GM18873 (cell line): Measurements from ENCODE around the gene MDGA2.

Experiments
- ATAC-seq: cut with Tn5 transposase; IDR thresholded peaks from one replicate; pipeline ENCODE4 v1.9.1; 2021; ENCODE audit warnings: mild to moderate bottlenecking, moderate library complexity, moderate number of reproducible peaks; ENCODE audit not compliant: unreplicated experiment, low FRiP score

Gene MDGA2

DNA sequence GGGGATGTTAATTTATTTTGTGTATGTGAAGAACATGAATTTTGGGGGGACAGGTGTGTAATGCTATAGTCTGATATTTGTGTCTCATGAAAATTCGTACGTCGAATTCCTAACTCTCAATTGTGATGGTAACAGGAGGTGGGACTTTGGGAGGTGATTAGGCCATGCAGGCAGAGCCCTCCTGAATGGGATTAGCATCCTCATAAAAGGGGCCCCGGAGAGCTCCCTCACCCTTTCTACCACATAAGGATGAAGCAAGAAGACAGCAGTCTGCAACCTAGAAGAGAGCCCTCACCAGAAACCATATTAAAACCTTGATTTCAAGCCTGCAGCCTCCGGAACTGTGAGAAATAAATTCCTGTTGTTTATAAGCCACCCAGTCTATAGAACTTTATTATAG is 165.4 kb downstream of the MDGA2 start:
- no peak for ATAC-seq

DNA sequence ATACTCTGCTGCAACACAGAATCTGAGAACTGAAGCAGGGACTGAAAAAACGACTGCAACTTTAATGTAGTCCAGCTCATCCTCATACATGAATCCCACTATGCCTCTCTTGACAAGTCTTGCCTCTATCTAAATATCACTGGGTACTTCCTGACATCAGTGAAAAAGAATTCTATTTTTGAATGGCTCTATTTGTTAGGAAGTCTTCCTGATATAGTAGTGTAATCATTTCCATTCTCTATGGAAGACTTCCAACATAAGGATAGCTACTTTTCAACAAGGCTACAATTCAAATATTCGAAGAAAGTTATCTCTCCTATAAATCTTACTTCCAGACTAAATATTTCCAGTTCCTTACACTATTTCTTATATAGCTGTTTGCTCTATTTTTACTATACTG is 167.5 kb downstream of the MDGA2 start:
- ATAC-seq = no peak

DNA sequence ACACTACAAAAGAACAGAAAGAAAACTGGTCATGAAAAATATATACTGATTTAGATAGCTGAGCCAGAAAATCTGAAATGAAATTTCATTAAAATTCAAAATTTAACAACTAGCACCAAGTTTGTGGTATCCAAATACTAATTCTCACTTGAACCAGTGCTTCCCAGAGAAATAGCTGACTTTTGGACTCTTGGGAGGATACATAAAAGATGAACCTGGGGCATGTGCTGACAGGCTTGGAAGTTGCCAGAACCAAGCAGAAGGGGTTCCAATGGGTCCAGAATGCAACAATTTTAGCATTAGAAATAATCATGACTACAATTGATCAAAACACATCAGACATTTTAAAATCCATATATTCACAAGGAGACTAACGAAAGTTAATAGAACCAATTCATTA is 175.0 kb downstream of the MDGA2 start:
- ATAC-seq = no peak

DNA sequence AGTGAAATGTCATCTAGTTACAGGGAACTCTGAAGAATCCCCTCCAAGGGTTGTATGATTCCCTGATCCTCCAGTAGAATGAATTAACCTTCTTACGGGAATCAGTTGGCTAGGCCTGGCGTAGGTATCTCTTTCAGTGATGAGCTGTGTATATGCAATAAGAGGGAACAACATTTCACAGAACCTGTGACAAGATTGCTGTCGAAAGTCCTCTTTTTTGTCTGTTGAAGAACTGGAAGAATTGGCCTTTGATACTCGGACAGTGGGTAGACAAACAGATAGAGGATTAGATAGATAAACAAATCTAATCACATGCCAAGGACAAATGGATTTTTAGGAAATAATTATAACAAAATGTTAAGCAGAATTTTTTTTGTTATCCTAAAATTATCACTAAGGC is 184.6 kb downstream of the MDGA2 start:
- ATAC-seq = no peak

DNA sequence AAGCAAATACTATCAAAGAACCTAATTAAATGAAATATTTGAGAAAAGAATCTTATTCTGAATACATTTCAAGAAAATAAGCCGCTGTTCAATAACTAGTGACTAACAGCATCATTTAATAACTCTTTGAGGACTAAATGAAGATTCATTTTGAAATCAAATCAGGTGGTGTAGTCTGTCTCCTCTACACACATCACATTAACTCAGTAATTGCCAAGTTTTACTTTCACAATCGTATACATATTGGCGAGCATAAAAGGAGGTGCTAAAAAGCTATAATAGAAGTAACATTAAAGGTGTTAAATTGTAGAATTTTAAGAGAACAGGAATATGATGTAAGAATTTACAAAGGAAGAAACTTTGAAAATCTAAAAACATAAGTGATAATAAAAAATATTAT is 185.1 kb downstream of the MDGA2 start:
- ATAC-seq = no peak

DNA sequence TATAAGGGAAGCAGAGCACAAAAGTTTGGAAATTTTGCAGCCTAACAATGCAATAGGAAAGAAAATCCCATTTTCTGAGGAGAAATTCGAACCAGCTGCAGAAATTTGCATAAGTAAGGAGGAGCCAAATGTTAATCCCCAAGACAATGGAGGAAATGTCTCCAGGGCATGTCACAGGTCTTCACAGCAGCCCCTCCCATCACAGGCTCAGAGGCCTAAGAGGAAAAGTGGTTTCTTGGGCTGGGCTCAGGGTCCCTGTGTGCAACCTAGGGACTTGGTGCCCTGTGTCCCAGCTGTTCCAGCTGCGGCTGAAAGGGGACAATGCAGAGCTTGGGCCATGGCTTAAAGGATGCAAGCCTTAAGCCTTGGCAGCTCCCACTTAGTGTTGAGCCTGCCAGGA is 190.0 kb downstream of the MDGA2 start:
- ATAC-seq = no peak

DNA sequence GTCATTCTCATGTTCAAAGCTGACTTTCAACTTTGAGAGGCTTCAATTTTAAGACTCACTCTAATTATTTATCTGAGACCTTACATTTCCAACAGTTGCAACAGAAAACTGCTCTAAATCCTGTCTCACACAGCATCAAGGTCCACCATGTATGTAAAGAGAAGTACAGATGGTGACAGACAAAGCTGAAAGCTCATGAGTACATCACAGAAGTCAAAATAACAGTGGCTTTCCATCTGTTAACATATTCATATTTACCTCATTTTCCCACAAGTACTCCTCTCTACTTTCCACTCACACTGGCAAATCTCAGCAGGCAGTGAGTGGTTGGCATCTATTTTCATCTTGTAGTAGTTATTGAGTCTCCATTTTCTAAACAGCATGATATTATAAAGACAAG is 192.0 kb downstream of the MDGA2 start:
- ATAC-seq = no peak

DNA sequence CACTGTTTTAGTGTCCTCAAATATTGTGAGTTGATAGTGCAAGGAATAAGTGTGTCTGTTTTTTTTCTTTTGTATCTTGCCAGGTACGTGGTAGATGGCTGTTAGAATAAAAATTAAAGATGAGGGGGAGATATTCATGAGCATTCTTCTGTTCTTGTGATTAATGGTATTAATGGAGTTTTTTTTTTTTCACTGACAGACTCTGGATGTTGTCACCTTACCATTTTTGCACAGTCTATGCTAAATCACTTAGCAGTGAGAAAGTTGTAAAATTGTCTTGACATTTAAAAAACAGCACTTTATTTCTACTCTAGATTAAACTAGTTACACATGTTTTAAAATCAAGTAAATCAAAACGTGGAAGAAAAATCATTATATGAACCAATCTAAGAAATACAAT is 204.3 kb downstream of the MDGA2 start:
- ATAC-seq = no peak

DNA sequence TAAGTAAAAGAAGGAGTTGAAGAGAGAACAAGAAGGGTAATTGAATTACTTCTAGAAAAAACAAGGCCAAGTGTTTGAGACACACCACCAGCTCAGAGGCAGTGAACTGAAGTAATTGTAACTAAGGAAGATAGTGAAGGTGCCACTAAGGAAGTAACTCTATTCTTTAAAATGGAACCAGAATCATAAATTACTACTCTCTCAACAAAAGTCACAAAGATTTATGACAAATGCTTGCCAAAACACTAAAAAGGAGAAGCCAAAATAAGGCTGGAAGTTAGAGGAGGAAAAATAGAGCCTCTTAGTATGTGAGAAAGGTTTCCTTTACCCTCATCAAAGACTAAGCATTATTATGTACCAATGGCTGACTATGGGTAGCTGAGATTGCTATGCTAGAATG is 208.5 kb downstream of the MDGA2 start:
- no peak for ATAC-seq

DNA sequence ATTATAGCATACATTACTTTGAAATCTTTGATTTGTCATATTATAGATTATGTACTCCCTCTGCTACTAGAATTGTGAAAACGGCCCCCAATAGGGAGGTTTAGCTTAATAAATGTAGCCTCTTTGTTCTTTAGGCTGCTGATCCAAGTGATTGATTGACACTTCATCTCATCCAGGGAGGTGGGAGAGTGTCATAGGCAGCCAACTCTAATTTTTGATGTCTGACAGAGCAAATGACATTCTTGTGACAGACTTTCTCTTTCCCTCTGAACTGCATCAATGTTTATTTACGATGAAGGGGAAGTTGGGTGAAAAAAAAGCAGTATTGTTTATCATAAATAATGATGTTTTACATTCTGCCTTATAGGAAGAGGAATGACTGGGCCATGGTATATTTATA is 221.4 kb downstream of the MDGA2 start:
- no peak for ATAC-seq

DNA sequence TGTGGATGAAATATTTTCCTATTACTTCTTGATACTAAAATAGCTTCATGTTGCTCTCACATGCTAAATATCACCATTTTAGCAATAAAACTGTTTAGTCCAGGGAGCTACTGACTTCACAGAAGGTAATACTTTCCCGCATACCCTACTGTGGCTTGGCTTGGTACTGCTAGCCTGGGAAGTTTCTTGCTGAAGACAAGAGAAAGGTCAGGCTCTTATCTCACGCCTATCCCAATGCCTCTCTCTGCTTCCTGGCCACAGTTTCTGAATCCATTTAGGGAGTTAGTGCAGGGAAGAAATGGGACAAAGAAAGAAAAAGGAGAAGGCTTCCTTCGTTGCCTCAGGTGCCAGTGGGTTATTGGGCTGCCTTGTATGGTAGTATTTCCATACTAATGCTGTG is 228.3 kb downstream of the MDGA2 start:
- no peak for ATAC-seq

DNA sequence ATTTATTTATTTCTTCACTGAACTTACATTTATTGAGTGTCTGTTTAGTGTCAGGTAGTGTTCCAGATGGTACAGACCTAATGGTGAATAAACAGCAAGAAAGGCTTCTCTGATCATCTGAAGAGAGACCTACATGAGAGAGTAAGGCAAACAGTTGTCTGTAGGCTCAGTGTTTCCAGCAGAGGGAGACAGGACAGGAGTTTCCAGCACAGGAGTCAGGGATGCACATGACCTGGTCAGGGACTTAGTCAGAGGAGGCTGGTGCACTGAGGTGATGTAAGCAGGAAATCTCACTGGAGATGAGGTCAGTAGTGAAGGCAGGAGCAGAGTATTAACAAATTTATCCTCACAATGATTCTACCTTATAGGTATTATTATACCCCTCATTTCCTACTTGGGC is 233.2 kb downstream of the MDGA2 start:
- ATAC-seq = no peak

DNA sequence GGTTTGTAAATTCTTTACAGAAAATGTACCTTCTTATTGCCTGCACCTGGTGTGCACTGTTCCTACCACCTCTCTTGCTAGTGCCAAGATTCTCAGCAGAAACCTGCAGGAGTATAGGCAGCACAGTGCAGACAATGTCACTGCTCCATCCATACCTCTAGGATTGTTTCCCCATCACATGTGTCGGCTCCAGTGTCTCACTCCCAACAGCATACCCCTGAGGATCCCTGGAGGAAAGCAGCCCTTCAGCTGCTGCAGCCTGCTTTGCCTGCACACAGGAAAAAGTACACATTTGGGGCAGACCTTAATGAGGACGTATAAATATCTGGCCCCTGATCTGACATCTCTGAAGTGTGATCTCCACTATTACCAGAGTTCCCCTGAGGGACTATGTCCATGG is 235.5 kb downstream of the MDGA2 start:
- ATAC-seq = no peak

DNA sequence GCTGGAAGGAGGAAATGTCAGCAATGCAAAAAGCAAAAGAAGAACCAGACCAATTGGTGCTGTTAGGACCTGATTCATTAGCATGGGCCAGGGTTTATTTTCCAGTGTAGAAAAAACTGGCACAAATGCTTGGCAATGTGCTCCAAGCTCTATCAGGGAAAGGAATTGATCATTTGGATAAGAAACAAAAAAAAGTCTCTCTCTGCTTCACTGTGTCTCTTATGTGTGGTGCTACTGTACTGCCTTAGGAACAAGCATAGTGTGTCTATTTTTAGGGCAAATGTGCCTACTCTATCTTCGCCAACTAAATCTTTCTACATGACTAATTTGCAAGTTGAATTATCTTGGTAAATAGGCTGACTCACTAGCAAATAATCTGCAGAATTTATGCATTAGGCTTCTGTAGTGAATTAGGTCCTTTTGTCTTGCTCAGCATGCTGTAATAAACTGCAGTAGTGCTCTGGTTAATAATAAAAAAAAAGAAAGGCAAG is 236.7 kb downstream of the MDGA2 start:
- ATAC-seq = no peak

DNA sequence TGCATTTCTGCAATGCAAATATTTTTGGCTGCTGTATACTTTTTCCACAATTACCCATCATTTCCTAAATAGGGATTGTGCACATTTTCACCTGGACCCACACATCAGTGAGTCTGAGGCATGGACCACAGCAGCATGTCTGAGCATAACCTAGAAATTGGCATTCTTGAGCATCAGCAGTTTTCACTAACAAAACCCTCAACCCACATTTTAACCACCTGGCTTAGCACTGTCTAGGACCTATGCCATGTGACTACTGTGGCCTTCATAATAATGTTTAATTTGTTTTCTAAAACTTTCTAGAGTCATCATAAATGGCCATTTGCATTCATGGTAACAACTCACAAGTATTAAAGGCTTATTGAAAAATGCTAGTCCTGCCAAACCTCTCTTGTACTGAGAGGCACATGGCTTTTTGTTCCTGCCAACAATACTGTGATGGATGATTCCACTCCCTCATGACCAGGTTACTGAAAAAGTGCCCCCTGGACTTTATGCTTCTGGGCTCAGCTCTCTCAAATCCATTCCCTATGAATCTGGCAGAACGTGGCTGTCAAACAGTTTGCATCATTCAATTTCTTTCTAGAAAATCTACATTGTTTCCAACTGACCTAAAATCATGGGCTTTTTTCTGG is 240.0 kb downstream of the MDGA2 start:
- ATAC-seq = no peak

DNA sequence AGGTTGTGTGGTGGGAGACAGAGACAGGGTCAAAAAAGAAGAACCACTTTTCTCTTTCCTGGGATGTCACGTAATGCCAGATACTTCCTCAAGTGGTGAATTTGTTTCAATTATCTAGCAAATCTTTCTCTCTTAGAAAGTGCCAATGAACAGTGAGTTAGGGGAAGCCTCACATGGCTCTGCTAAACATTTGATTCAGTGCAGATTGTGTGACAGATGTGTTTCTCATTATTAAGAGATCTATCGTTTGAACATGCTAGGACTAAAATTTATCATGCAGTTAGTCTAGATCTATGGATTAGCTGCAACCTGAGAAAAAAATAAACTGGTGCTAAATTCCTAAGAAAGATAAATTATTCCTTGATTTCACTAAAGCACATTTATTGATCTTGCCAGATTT is 247.8 kb downstream of the MDGA2 start:
- ATAC-seq = no peak

DNA sequence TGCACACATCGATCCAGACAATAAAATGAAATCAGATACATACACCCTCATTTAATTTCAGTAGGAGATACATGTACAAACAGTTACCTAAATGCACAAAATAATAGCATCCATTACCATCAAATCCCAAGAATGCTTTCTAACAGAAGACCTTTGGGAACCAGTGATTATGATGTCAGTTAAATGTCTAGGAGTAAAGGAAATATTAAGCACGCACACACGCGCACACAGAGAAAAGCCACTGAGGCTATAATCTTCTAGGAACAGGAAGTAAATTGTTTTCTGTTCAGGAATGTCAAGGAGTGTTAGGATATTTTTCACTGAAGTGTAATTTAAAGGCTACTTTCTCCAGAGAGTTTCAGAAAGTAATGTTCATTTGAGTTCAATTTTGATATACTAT is 250.1 kb downstream of the MDGA2 start:
- ATAC-seq = no peak

DNA sequence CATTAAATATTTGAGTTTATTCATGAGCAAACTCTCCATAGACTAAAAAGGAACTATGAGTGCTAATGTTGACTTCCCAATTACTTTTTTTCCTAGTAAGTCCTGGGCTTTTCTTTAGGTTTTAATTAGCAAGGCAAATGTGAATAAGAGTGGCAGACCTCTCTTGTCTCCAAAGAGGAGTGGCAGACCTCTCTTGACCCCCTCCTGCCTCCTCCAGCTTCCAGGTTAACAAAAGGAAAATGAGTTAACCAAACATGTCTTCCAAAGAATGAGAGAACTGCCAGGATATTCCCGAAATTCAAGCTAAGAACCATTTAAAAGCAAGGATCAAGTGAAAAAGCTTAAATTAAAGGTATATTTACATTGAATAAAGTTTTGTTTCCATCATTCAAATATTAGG is 253.2 kb downstream of the MDGA2 start:
- no peak for ATAC-seq

DNA sequence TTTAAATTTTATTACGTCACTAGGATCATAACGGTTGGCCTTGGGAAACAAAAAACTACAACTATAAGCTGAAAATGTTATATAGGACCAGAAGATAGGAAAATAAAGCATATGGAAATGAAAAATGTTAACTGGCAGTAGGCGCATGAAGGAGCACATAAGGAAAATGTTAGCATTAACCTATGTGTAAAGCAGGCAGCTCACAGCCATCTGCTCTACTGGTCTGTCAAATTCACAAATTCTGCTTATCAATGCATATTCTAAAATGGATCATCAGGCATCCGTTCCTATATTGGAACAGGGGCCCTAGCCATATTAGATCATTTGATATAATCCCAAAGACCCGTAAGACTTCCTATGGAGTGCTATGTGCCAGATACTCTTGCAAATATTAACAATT is 263.9 kb downstream of the MDGA2 start:
- no peak for ATAC-seq

DNA sequence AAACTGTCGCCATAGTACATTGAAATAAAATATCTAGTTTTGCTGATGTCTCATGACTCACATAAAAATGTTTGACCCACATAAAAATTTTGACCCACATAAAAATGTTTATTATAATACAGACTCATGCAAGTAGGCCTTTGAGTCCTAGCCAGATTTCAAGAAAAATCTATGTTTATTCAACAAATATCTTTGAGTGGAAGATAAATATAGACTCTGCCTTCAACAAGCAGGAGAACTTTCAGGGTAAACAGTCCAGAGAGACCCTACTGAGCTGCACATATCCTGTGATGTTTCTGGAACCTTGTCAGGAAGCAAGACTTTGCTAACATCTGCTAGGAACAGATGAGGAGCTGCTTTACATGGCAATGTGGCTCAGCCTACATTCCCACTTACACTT is 283.1 kb downstream of the MDGA2 start:
- no peak for ATAC-seq

DNA sequence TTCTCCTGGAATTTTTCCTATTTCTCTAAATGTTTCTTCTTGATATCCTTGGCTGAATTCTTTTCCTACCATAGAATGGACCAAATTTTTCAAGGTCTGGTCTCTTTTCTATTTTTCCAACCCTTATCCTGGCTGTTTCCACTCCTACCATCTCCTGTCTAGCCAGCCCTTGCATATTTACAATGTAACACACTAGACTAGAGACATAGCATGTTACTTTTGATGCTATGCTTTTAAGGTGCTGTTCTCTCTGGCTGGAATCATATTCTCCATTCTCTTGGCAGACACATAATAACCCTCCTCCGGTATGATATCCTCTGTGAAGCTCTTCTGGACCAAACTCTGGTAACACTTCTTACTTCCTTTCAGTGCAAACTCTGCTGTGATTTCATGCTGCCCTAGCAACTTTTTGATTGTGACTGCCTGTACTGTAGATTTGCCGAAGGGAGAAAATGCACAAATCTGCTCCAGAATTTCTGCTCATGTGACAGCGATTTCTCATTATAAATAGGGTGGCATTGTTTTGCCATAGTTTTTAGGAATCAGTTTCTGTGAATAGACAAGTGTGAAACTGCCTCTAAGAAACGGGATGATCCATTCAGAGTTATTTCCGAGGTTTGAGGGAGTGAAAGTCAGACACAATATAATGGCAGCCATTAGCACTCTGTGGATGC is 284.4 kb downstream of the MDGA2 start:
- ATAC-seq = no peak

DNA sequence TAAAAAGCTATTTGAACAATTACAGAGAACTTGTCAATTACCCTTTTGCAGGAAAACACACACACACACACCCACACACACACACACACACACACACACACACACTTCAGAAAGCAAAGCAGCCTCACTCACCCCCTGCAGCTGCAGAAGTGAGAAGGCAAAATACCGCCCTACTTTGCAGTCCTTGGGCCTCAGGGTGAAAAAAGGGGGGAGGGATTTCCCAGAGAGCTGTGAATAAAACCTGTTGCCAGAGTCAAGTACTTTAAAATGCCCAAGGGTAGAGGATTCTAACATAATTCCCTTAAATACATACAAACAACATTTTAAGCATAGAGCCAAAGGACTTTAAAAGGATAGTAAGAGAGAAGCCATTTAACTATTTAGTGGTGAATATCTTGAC is 285.9 kb downstream of the MDGA2 start:
- no peak for ATAC-seq
